Retinal pigment epithelial cell (primary cell): ENCODE data around the gene SUSD6.

Experiments used
- DNase-seq: peaks from one replicate; pipeline ENCODE4 v3.0.0-alpha.2; 2010; ENCODE audit warnings: low read depth
- H3K4me3 ChIP-seq: 2 replicates; pipeline ENCODE4 v1.5.1; 2011; ENCODE audit warnings: mild to moderate bottlenecking, low read length, control low read depth, moderate library complexity
- TF ChIP-seq, protein P1 (sequence below): conservative IDR thresholded peaks from 2 replicates; pipeline ENCODE4 v1.5.1; 2011; ENCODE audit warnings: low read depth, low read length, control low read depth, inconsistent platforms

SUSD6 gene

GRCh38 chr14:69614592-69614991 lies 3.2 kb downstream of the SUSD6 start:
- no peak overlapping the region for H3K4me3 ChIP-seq
- DNase-seq, result no peak
- TF ChIP-seq, protein P1, sequence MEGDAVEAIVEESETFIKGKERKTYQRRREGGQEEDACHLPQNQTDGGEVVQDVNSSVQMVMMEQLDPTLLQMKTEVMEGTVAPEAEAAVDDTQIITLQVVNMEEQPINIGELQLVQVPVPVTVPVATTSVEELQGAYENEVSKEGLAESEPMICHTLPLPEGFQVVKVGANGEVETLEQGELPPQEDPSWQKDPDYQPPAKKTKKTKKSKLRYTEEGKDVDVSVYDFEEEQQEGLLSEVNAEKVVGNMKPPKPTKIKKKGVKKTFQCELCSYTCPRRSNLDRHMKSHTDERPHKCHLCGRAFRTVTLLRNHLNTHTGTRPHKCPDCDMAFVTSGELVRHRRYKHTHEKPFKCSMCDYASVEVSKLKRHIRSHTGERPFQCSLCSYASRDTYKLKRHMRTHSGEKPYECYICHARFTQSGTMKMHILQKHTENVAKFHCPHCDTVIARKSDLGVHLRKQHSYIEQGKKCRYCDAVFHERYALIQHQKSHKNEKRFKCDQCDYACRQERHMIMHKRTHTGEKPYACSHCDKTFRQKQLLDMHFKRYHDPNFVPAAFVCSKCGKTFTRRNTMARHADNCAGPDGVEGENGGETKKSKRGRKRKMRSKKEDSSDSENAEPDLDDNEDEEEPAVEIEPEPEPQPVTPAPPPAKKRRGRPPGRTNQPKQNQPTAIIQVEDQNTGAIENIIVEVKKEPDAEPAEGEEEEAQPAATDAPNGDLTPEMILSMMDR, result no peak

DNA sequence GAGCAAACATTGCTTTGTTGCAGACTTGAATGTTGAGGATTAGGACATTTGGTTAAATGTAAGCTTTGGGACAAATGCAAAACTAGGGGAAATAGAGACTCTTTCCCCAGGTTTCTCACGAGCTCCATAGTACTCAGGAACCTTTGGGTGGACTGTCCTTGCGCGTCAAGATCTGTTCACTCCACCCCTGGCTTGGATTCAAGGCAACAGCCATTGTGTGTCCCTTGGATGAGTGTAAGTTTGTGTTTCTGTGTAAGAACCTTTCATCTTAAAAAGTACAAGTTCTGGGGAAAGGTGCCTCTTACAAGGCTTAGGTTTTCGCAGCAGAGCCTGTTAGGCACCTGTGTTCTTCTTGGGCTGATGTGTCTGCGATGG lies 3.7 kb downstream of the SUSD6 start:
- DNase-seq, result no peak
- no peak overlapping the region for H3K4me3 ChIP-seq
- TF ChIP-seq, protein P1, result no peak

- TF ChIP-seq, protein P1, result no peak
- no peak overlapping the region for H3K4me3 ChIP-seq
- DNase-seq, result no peak
Observed at GRCh38 chr14:69615496-69616407, 4.4 kb downstream of the SUSD6 start.

GRCh38 chr14:69616408-69616773 lies 5.0 kb downstream of the SUSD6 start:
- TF ChIP-seq, protein P1, result no peak
- H3K4me3 ChIP-seq, result no peak overlapping the region
- no peak for DNase-seq

DNA sequence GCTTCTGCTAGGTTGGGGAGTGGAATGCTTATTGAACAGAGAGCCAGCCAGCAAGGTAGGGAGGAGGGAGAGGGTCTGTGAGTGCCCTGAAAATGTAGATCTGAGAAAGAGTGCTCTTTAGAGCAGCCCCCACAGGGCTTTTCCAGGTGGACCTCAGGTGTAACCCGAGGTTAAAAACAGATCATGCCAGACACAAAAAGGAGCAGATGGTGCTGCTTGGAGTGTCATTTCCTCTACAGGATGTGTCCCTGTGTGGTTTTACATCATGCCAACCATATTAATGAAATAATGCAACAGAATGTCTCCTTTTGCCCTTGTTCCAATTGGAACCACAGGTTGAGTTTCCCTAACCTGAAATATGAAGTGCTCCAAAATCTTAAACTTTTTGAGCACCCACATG lies 6.4 kb downstream of the SUSD6 start:
- TF ChIP-seq, protein P1, result no peak
- H3K4me3 ChIP-seq, result no peak overlapping the region
- no peak for DNase-seq

GRCh38 chr14:69619012-69619411 lies 7.6 kb downstream of the SUSD6 start:
- TF ChIP-seq, protein P1, result no peak
- no peak for DNase-seq
- no peak overlapping the region for H3K4me3 ChIP-seq

DNA sequence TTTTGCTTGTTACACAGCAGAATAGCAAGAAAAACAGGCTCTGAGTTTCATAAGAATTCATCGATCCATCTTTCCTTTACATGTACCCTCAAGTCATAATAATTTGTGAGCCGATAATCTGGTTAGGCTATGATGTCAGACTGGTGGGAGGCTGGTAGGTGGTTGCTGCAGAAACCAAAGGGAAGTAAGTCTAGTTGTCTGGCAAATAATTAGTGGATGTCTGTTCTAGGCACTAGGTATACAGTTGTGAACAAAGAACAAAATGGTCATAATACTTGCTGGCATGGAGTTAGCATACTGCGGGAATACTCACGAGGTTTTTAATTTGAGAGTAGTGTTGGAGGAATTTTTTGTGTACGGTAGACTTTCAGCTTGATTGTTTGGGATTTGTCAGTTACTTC lies 8.8 kb downstream of the SUSD6 start:
- TF ChIP-seq, protein P1, result no peak
- H3K4me3 ChIP-seq, result no peak overlapping the region
- DNase-seq, result no peak
